Activated CD8-positive, alpha-beta memory T cell treated with anti-CD3 and anti-CD28 coated beads for 24 hours (primary cell): ENCODE results near the gene ELMOD3.
A peak's percentile ranks its signal among the peaks of the same experiment; 100 is the strongest.
"Not testable (repeated sequence)": the region's sequence is repeated elsewhere in the genome, so short reads cannot be mapped to it uniquely, and the experiment has no call there.

Experiments used
- DNase-seq: peaks from one replicate; pipeline ENCODE4 v3.0.0-alpha.2; 2020

The ELMOD3 gene

GRCh38 chr2:85377083-85377482 is 22.5 kb downstream of the ELMOD3 start:
- no peak for DNase-seq

GRCh38 chr2:85378257-85378656 is 23.7 kb downstream of the ELMOD3 start:
- no peak for DNase-seq

- DNase-seq = no peak
Measured at GRCh38 chr2:85380048-85380447, 25.5 kb downstream of the ELMOD3 start.

DNA sequence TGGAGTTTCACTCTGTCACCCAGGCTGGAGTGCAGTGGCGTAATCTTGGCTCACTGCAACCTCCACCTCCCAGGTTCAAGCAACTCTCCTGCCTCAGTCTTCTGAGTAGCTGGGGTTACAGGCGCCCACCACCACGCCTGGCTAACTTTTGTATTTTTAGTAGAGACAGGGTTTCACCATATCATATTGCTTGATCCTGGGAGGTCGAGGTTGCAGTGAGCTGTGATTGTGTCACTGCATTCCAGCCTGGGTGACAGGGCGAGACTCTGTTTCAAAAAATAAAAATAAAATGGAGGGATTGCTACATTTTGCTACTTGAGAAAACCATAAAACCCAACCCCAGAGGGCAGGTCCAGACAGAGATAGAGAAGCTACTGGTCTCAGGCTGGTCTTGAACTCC is 28.6 kb downstream of the ELMOD3 start:
- not testable (repeated sequence) for DNase-seq

DNA sequence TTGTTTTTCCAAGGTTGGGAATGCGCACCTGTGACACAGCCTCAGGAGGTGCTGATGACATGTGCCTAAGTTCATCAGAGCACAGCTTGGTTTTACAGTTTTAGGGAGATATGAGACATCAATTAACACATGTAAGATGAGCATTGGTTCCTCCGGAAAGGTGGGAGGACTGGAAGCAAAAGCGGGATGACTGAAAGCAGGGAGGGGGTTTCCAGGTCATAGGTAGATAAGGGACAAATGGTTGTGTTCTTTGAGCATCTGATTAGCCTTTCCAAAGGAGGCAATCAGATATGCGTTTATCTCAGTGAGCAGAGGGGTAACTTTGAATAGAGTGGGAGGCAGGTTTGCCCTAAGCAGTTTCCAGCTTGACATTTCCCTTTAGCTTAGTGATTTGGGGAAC is 29.3 kb downstream of the ELMOD3 start:
- no peak for DNase-seq

- no peak for DNase-seq
Measured at GRCh38 chr2:85385746-85386145, 31.2 kb downstream of the ELMOD3 start.

GRCh38 chr2:85387754-85388153 is 33.2 kb downstream of the ELMOD3 start:
- no peak for DNase-seq

- no peak for DNase-seq
Measured at GRCh38 chr2:85388878-85389538, 34.4 kb downstream of the ELMOD3 start.

DNA sequence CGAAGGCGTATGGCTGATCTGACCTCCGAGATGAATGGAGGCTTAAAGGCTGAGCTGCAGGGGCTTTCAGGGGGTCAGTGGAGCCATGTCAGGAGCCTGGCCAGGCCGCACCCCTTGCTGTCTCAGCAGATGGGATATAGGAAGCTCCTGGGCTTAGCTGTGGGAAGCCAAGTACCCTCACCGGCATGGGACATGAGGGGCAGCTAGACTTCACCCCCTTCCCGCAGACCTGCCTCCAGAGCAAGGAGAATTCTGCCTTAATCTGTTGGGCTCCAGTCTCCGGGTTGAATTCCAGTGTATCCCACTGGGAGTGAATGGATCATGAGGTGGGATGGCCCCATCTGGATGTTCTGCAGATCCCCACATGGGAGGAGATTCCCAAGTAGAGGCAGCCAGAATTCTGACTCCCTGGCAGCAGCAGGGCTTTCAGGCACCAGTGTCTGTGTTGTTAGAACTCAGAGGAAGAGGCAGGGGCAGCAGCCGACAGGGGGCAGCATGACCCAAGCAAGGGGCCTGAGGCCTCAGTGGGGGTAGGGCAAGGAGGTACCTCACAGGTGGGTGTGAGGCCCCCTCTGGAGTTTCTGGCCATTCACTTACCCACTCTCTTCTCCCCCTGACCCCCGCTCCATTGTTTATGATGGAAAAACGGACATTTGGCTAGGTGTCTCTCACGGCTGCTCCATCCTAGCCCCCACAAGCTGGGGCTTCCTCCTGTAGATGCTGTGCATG is 36.5 kb downstream of the ELMOD3 start:
- DNase-seq = peak; percentile 89

DNA sequence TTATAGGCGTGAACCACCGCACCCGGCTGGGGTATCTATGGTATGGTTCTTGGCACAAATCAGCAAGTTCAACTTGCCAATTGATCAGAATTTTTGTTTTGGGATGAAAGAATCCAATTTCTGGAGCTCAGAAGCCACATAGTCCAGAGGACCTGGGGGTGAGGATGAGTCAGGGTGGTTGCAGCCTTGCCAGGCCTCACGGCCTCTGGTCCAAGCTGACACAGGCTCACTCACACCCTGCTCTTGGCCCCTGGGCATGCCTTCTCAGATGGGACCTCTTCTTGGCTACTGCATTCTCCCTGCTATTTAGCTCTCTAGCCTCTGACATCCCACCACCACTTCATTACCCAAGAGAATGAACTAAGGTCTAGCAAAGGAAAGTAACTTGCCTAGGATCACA is 39.3 kb downstream of the ELMOD3 start:
- DNase-seq = no peak

GRCh38 chr2:85394261-85394681 is 39.7 kb downstream of the ELMOD3 start:
- DNase-seq = no peak

- no peak for DNase-seq
Measured at GRCh38 chr2:85394976-85395375, 40.4 kb downstream of the ELMOD3 start.

DNA sequence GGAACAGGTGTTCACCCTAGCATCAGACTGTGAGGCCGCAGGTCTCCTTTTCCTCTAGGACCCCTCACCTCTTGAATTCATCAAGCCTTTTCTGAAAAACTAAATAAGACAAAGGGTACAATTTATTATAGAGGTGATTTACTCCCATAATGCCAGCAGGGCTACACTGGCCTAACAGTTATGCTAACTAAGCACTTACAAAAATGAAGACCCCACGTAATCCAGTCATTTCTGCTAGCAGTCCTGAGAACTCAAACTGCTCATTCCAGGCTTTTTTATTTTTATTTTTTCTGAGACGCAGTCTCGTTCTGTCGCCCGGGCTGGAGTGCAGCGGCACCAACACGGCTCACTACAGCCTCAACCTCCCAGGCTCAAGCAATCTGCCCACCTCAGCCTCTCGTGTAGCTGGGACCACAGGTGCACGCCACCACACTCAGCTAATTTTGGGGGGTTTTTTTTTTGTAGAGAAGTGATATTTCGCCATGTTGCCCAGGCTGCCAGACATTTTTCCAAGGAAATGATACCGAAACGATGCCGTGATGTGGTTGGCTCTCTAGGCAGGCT is 41.4 kb downstream of the ELMOD3 start:
- DNase-seq = no peak

- DNase-seq = no peak
Measured at GRCh38 chr2:85396531-85397470, 42.2 kb downstream of the ELMOD3 start.

DNA sequence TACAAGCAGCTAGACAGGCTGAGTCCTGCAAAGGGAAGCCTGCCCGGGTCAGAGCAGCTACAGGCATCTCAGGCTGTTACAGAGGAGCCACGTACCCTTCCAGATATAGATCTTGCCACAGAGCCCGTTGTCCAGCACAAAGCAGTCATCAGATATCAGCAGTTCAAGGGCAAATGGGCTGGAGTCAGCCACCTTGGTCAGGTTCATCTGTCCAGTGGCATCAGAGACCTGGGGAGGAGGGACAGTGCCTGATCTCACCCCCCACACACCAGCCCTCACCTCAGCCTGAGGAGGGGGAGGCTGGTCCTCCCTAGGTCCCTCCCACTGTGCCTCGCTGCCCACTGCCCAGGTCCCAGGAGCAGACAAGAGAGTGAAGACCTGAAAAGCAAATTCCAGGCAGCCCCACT is 43.4 kb downstream of the ELMOD3 start:
- no peak for DNase-seq

GRCh38 chr2:85398426-85399182 is 44.0 kb downstream of the ELMOD3 start:
- no peak for DNase-seq

DNA sequence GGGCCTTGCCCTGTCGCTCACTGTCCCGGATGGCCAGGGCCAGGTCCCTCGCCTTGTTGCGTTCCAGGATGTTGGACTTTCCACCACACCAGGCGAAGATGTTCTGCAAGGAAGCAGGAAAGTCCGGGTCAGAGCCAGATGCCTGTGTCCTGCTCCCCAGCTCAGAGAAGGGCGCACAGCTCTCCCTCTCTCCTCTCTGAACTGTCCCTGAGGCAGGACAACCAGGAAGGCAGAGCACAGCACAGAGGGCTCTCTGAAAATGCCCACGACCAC is 44.5 kb downstream of the ELMOD3 start:
- DNase-seq = no peak

DNA sequence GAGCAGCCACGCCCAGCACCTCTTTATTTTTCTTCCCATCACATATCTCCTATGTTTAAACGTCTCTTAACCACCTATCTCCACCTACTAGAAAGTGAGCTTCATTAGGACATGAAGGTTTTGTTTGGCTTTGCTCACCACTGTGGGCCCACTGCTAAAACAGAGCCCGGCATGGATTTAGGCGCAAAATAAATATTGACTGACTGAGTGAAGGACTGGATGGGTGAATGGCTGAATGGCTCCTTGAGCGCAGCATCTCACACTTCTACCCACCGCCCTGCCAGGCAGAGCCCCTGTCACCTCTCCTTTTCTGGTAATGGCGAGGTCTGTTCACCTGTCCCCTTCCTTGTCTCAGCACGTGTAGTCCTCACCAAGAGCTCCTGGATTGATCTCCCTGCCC is 45.5 kb downstream of the ELMOD3 start:
- no peak for DNase-seq

GRCh38 chr2:85400541-85401463 is 46.2 kb downstream of the ELMOD3 start:
- DNase-seq = no peak

- DNase-seq = no peak
Measured at GRCh38 chr2:85401464-85401805, 46.9 kb downstream of the ELMOD3 start.

DNA sequence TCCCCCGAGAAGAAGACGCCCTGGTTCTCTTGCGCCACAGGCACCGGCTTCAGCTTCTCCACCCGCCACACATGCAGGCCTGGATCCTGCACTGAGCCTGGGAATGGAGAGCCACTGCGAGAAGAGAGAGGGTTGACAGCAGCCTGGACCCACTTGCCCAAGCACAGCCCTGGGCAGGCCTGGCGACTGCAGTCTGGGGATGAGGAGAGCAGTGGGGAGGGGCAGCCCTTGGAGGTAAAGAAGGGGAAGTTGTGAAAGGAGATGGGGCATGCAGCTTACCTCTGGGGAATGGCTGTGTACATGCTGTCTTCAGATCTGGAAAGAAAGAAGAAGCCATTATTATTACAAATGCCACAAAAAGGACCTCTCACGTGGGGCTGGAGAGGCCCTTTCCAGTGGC is 47.3 kb downstream of the ELMOD3 start:
- DNase-seq = no peak
